PC-3 (cell line): ENCODE measurements around the gene APBA1.

ENCODE experiments used
- CTCF ChIP-seq: fragments of 300-600 bp; sonication (generic); conservative IDR thresholded peaks from 2 replicates; pipeline ENCODE4 v1.5.1; 2017; ENCODE audit warnings: antibody characterized with exemption, low read depth, mild to moderate bottlenecking, low read length
- EZH2 ChIP-seq: fragments of 300-600 bp; sonication (generic); IDR thresholded peaks from one replicate; pipeline ENCODE4 v1.6.1; 2017; ENCODE audit warnings: antibody characterized with exemption, mild to moderate bottlenecking, low read length; ENCODE audit not compliant: unreplicated experiment
- EZH2phosphoT487 ChIP-seq: fragments of 300-600 bp; sonication (generic); IDR thresholded peaks from 2 replicates; pipeline ENCODE4 v1.6.1; 2018; ENCODE audit warnings: mild to moderate bottlenecking, antibody characterized with exemption, low read length, borderline replicate concordance

- TF ChIP-seq CTCF (no peak), EZH2phosphoT487 (no peak), EZH2 (no peak)
Observed at GRCh38 chr9:69548681-69549080, 123.5 kb downstream of the APBA1 start.
